HK-2 (cell line): Measurements from ENCODE around the gene FAM222A.
"Not testable (repeated sequence)": the region's sequence is repeated elsewhere in the genome, so short reads cannot be mapped to it uniquely, and the experiment has no call there.

ENCODE experiments used
- DNase-seq: peaks from one replicate; pipeline ENCODE4 v3.0.0-alpha.2; 2018; ENCODE audit not compliant: unreplicated experiment

Gene FAM222A

GRCh38 chr12:109693653-109694600 is 19.7 kb upstream of the FAM222A start:
- DNase-seq, result no peak

GRCh38 chr12:109694629-109695028 is 19.0 kb upstream of the FAM222A start:
- not testable (repeated sequence) for DNase-seq

GRCh38 chr12:109695416-109695815 is 18.2 kb upstream of the FAM222A start:
- DNase-seq, result no peak

- no peak for DNase-seq
Observed at GRCh38 chr12:109695961-109696461, 17.6 kb upstream of the FAM222A start.

- DNase-seq, result no peak
Observed at GRCh38 chr12:109696485-109697269, 16.9 kb upstream of the FAM222A start.

GRCh38 chr12:109697270-109697553 is 16.4 kb upstream of the FAM222A start:
- no peak for DNase-seq

GRCh38 chr12:109697877-109698468 is 15.7 kb upstream of the FAM222A start:
- DNase-seq, result no peak

- no peak for DNase-seq
Observed at GRCh38 chr12:109698820-109699219, 14.8 kb upstream of the FAM222A start.

GRCh38 chr12:109701064-109701463 is 12.6 kb upstream of the FAM222A start:
- no peak for DNase-seq

GRCh38 chr12:109702111-109702841 is 11.3 kb upstream of the FAM222A start:
- no peak for DNase-seq

- DNase-seq, result no peak
Observed at GRCh38 chr12:109703684-109704083, 9.9 kb upstream of the FAM222A start.

- no peak for DNase-seq
Observed at GRCh38 chr12:109704371-109705098, 9.1 kb upstream of the FAM222A start.

GRCh38 chr12:109705291-109705690 is 8.3 kb upstream of the FAM222A start:
- no peak for DNase-seq

GRCh38 chr12:109706398-109706746 is 7.3 kb upstream of the FAM222A start:
- no peak for DNase-seq

- no peak for DNase-seq
Observed at GRCh38 chr12:109706747-109707469, 6.7 kb upstream of the FAM222A start.

- DNase-seq, result no peak
Observed at GRCh38 chr12:109707470-109707821, 6.2 kb upstream of the FAM222A start.

- no peak for DNase-seq
Observed at GRCh38 chr12:109708939-109709338, 4.7 kb upstream of the FAM222A start.

GRCh38 chr12:109709401-109709991 is 4.1 kb upstream of the FAM222A start:
- DNase-seq, result no peak

- DNase-seq, result no peak
Observed at GRCh38 chr12:109710205-109710746, 3.3 kb upstream of the FAM222A start.
